ENCODE data around the gene DPH6. TPM values are rescaled to one million over a fixed set of nuclear protein-coding genes. Genes with fewer than 3 reads are reported as not detected.

Gene DPH6
- total and polyA plus RNA-seq, 4 donors = 3.4 to 14.3 (median 10.4) TPM

GRCh38 chr15:35507932-35508638 lies 37.9 kb downstream of the DPH6 start (continued):
- TF ChIP-seq ATF3 (IDR thresholded peaks at IDR 0.05) = no peak
- no peak for TF ChIP-seq MAX (IDR thresholded peaks at IDR 0.05)
- TF ChIP-seq YY1 (IDR thresholded peaks at IDR 0.05) = no peak
- TF ChIP-seq RAD21 (IDR thresholded peaks at IDR 0.05) = no peak
- TF ChIP-seq FOXA2 (IDR thresholded peaks at IDR 0.05) = no peak
- no peak for TF ChIP-seq TAF1 (conservative IDR thresholded peaks at IDR 0.05)
- TF ChIP-seq GABPA (IDR thresholded peaks at IDR 0.05 in 1 of 2, conservative IDR thresholded peaks at IDR 0.05 in 1 of 2) = no peak
- no peak for TF ChIP-seq RXRA (IDR thresholded peaks at IDR 0.05)

GRCh38 chr15:35506272-35506870 lies 39.6 kb downstream of the DPH6 start:
- no peaks in the 10 kb centered on the region for H3K9me3 ChIP-seq (ENCODE audit: control insufficient read depth in 4 of 4, low read length in 3 of 4)
- no peak for DNase-seq (ENCODE audit: low spot score)
- H3K4me3 ChIP-seq (ENCODE audit: low read depth in 1 of 3, low read length in 3 of 3) = no peak overlapping the region
- H3K27ac ChIP-seq (ENCODE audit: low read depth in 1 of 2, low read length in 2 of 2) = no peak overlapping the region
- TF ChIP-seq EGR1 (IDR thresholded peaks at IDR 0.05; ENCODE audit: low read depth in 2 of 2) = no peak
- TF ChIP-seq CTCF (IDR thresholded peaks at IDR 0.05; ENCODE audit: low read depth, low read length, missing input control) = no peak
- no peak for TF ChIP-seq FOXA2 (IDR thresholded peaks at IDR 0.05)
- TF ChIP-seq RAD21 (IDR thresholded peaks at IDR 0.05) = no peak
- no peak for TF ChIP-seq NR2F2 (IDR thresholded peaks at IDR 0.05)
- no peak for TF ChIP-seq REST (IDR thresholded peaks at IDR 0.05)
- no peak for TF ChIP-seq FOXA1 (IDR thresholded peaks at IDR 0.05)
- no peak for TF ChIP-seq MAX (IDR thresholded peaks at IDR 0.05)
- TF ChIP-seq GABPA (IDR thresholded peaks at IDR 0.05 in 1 of 2, conservative IDR thresholded peaks at IDR 0.05 in 1 of 2) = no peak
- TF ChIP-seq ATF3 (IDR thresholded peaks at IDR 0.05) = no peak
- TF ChIP-seq RXRA (IDR thresholded peaks at IDR 0.05) = no peak
- no peak for TF ChIP-seq YY1 (IDR thresholded peaks at IDR 0.05)
- no peak for TF ChIP-seq TAF1 (conservative IDR thresholded peaks at IDR 0.05)
- no peak for TF ChIP-seq ZBTB33 (IDR thresholded peaks at IDR 0.05)
- TF ChIP-seq HNF4G (IDR thresholded peaks at IDR 0.05) = no peak
- TF ChIP-seq HNF4A (conservative IDR thresholded peaks at IDR 0.05) = no peak
- no peaks in the 10 kb centered on the region for H3K4me1 ChIP-seq (ENCODE audit: control insufficient read depth in 4 of 4, insufficient read depth in 4 of 4, low read length in 3 of 4)
- no peaks in the 10 kb centered on the region for H3K27me3 ChIP-seq (ENCODE audit: control insufficient read depth in 4 of 4, insufficient read depth in 4 of 4, low read length in 3 of 4)
- WGBS = 59% methylated on average over 5 of the region's 5 CpGs
- no peak overlapping the region for H3K9ac ChIP-seq (ENCODE audit: low read depth in 1 of 2, low read length in 2 of 2)
- no peaks in the 10 kb centered on the region for H3K36me3 ChIP-seq (ENCODE audit: control insufficient read depth in 4 of 4, insufficient read depth in 3 of 4, low read depth in 1 of 4, low read length in 3 of 4)
